A673 (cell line): ENCODE results near the gene GPR61.

Source experiments
- EZH2 ChIP-seq: fragments of 200-600 bp; sonication (generic); IDR thresholded peaks from 2 replicates; pipeline ENCODE4 v1.6.1; 2017; ENCODE audit warnings: borderline replicate concordance, low read depth, mild to moderate bottlenecking, mixed read lengths, antibody characterized with exemption, low read length; ENCODE audit not compliant: poor library complexity, severe bottlenecking
- TF ChIP-seq, protein P1 (sequence below): fragments of 300-800, 200-600 bp; sonication (generic); conservative IDR thresholded peaks from 2 replicates; pipeline ENCODE4 v1.5.1; 2017; ENCODE audit warnings: low read depth, mild to moderate bottlenecking, antibody characterized with exemption, low read length, moderate library complexity, mixed read lengths

GRCh38 chr1:109490934-109491302 lies 48.8 kb upstream of the GPR61 start:
- TF ChIP-seq EZH2, result no peak
- TF ChIP-seq, protein P1, sequence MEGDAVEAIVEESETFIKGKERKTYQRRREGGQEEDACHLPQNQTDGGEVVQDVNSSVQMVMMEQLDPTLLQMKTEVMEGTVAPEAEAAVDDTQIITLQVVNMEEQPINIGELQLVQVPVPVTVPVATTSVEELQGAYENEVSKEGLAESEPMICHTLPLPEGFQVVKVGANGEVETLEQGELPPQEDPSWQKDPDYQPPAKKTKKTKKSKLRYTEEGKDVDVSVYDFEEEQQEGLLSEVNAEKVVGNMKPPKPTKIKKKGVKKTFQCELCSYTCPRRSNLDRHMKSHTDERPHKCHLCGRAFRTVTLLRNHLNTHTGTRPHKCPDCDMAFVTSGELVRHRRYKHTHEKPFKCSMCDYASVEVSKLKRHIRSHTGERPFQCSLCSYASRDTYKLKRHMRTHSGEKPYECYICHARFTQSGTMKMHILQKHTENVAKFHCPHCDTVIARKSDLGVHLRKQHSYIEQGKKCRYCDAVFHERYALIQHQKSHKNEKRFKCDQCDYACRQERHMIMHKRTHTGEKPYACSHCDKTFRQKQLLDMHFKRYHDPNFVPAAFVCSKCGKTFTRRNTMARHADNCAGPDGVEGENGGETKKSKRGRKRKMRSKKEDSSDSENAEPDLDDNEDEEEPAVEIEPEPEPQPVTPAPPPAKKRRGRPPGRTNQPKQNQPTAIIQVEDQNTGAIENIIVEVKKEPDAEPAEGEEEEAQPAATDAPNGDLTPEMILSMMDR, result no peak
